Glomerular endothelial cell (primary cell): ENCODE data around the gene ZNRD2. TPM values are rescaled to one million over a fixed set of nuclear protein-coding genes. Genes with fewer than 3 reads are reported as not detected.

Experiments used
- DNase-seq: peaks from one replicate; pipeline ENCODE4 v3.0.0-alpha.2; 2011; ENCODE audit warnings: low read depth, low spot score; ENCODE audit errors: extremely low read depth
- total RNA-seq: library from RNA; depleted of rRNA; stranded (reverse); fragments of >200 nt; gene quantifications from 2 replicates; pipeline ENCODE4 v1.2.3, GENCODE V29; 2015

ZNRD2 gene
- total RNA-seq, 1 donor from 2014 or later, result 66.4 TPM

GRCh38 chr11:65584723-65585171 is 14.5 kb downstream of the ZNRD2 start:
- no peak for DNase-seq

DNA sequence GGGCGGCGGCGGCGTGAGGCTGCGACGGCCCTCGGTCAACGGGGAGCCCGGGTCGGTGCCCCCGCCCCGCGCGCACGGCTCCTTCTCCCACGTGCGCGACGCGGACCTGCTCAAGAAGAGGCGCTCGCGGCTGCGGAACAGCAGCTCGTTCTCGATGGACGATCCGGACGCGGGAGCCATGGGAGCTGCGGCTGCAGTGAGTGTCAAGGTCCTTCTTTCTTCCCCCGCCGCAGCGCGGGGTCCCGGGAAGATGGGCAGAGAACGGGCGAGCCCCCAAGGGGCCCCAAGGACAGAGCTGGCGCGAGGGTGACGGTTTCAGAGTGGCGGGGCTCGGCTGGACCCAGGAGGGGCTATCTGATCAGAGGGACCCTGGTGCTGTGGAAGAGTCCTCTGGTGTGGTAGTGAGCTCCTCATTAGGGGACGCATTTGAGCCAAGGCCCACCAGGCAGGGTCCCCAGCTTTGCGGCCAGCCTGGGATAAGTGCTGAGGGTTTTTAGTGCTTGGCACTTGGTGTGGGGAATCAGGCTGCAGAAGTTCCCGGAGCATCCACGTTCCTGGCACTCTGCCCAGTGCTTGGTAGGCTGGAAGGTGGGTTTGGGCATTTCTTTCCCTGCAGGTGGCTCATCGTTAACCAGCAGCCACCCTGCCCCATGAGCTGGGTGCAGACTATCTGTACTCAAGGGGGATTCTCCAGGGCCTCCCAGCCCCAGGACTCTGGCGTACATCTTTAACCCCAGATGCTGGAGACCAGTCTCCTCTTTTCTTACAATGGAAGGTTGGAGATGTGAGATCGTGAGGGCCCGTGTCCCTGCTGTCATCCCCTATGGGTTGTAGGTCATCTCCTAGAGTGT is 15.3 kb downstream of the ZNRD2 start:
- DNase-seq, result no peak

- no peak for DNase-seq
Observed at GRCh38 chr11:65586247-65586630, 16.0 kb downstream of the ZNRD2 start.

DNA sequence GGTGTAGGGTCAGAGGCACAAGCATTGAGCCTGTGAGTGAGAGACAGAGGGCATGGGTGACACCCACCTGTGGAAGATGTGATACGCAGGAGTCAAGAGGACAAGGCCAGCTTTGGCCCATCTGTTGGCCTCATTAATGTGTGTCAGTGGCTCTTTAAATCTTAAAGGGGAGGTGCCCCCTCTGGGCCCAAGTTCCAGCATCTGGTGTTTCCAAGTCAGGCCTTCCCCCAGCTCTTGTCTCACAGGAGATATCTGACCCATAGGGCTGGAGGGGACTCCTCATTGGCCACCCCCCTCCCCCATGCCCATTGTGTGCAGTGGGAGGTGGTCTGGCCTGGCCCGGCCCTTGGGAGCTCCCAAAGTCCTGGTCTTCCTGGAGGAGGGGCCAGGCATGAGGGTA is 16.4 kb downstream of the ZNRD2 start:
- DNase-seq, result no peak

- DNase-seq, result no peak
Observed at GRCh38 chr11:65588199-65589054, 18.1 kb downstream of the ZNRD2 start.

GRCh38 chr11:65589444-65590239 is 19.4 kb downstream of the ZNRD2 start:
- DNase-seq, result no peak

DNA sequence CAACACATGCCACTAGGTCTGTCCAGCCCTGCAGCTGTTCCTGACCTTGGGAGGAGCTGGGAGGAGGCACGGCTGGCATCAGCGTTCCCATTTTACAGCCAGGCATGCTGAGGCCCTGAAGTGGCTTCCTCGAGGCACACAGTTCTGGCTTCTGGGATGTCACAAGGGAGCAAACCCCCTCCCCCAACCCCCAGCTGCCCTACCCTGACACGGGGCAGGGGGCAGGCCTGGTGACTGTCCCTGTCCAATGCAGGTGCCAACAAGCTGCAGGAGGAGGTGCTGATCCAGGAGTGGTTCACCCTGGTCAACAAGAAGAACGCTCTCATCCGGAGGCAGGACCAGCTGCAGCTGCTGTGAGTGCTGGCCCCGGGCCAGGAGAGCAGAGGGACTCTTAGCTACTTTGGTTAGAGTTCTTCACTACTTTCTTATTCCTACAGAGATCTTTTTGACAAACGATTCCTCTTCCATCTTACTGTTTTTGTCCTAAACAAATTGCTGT is 20.0 kb downstream of the ZNRD2 start:
- no peak for DNase-seq

DNA sequence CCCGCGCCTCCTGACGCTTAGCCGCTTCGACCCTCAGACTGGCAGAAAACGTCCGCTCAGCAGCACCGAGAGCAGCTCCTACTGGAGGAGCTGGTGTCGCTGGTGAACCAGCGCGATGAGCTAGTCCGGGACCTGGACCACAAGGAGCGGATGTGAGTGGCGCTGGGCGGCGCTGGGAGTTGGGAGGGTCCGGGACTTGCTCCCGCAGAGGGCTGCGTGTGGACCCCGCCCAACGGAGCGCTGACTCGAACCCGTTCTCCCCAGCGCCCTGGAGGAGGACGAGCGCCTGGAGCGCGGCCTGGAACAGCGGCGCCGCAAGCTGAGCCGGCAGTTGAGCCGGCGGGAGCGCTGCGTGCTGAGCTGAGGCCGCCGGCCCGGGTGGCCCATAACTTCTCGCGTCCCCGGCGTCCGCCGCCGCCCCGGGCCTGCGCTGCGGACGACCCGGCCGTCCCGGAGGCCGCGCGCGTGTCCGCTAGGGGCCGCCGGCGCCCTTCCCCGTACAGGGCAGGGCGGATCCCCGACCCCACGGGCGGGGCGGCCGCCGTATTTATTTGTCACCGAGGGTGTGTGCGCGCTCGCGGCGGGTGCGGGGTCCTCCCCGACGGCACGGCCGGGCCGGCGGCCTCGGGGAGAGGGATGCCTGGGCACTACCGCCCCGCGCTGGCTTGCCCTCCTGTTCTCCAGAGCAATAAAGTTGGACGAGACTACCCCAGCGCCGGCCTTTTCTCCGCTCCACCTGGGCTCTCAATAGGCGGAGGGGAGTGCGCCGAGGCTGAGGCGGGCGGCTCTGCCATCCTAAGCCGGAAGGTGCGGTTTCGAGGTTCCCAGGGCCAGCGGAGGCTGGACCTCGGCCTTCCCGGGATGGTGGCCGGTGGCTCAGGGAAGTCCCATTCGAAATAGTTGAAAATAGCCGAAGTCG is 21.9 kb downstream of the ZNRD2 start:
- no peak for DNase-seq

DNA sequence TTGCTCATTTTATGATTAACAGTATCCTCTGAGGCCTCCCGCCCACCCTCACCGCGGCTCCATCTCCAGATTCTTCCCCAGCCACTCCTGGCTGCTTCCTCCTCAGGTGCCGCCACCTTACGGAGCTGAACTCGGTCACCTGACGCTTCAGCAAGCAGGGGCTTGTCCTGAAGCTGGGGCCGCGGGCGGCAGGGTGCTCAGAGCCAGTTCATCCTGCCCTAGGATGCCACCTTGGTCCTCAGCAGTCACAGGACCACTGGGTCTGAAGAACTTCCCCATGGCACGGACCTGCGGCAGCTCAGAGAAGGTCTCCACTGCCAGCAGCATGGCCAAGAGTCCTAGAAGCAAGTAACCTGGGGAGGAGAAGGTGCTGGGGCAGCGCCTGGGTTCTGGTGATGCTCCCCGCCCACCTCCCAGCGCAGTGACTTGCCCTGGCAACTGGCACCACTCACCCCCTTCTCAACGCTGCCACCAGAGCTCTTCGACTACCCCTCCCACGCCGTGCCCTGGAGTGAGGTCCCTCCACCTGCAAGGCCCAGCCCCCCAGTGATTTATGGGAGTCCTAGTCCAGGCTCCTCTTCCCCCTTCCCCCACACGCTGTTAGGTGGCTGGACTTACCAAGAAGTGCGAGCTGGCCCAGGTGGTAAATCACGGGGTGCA is 22.7 kb downstream of the ZNRD2 start:
- DNase-seq, result no peak

GRCh38 chr11:65593518-65594414 is 23.5 kb downstream of the ZNRD2 start:
- no peak for DNase-seq

DNA sequence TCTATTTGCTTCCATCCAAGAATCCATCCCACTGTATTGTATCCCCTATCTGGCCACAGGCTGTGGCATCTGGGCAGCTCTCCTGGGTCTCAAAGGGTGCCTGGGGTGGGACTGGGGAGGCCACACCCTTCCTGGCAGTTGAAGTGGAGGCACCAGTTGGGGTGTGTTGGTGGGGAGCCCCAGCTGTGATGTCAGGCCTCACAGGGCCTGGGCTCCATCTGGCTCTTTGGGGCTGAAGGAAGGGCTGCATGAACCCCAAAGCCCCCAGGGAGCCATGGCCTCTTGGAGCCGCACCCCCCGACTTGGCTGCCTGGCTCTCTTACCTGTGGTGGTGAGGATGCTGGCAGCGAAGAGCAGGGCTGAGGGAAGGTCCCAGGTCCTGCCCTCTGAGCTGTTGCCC is 24.9 kb downstream of the ZNRD2 start:
- DNase-seq, result no peak

- no peak for DNase-seq
Observed at GRCh38 chr11:65595543-65596281, 25.4 kb downstream of the ZNRD2 start, which contains the start of gene KCNK7. Gene KCNK7 (minus strand): TSS chr11:65595800. CDS start chr11:65595772, 28 bp downstream.

DNA sequence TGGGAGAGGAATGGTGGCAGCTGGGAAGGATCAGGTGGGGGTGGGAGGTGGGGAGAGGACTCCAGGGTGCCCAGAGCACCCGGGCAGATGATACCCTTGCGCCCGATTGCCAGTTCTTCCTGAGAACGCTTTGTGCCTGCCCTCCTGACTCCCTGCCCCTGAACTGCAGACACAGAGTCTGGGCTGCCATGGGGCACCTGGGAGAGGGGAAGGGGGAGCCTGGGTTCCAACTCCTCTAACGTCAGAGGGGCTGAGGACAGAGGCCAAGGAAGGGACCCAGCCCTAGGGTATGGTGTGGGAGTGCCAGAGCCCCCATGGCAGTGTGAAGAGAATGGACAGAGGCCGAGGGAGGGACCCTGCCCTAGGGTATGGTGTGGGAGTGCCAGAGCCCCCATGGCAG is 26.2 kb downstream of the ZNRD2 start:
- no peak for DNase-seq

GRCh38 chr11:65598258-65598699 is 28.0 kb downstream of the ZNRD2 start:
- no peak for DNase-seq

DNA sequence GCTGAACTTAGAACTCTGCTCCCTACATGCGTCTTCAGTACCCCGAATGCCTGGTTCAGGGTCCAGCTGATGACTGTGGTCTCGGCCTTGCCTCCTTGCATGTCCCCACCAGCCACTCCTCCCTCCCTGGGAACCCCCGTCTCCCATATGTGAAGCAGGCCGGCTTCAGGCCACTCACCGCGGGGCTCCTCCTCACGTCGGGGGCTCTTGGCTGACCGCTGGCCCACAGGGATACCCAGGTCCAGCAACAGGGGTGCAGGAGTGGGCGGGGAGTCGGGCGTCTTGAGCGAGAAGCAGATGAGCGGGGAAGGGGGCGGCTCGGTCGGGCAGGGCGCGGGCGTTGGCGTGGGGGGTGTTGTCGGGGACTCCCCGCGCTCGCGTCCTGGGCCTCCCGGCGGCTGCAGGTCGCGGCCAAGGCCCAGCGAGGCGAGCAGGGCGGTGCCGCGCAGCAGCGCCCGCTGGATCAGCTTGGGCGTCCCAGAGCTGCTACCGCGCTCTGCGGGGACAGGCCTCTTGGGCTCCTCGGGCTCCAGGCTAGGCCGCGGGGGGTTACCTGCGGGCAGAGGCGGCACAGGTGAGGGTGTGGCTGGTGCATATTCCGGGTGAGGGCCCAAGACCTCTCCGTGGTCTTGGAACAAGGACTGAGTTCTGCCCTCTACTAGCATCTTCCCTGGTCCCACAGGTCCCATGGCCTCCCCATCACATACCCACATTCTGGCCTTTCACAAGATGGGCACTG is 29.1 kb downstream of the ZNRD2 start:
- DNase-seq, result no peak

DNA sequence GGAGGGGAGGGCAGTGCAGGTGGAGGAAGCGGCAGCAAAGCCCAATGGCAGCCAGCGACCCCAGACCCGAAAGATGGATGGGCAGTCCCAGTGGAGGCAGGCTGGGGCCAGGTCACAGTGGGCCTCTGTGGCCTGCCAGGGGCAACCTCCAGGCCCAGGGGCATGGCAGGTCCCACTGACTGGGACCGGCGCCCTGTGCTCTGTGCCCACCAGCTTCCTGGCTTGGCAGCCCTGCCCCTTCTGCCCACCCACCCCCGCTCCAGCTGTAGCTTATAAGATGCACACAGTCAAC is 29.6 kb downstream of the ZNRD2 start:
- no peak for DNase-seq

GRCh38 chr11:65604258-65604657 is 34.0 kb downstream of the ZNRD2 start:
- DNase-seq, result no peak
